Measurements from ENCODE around the gene ARHGAP10. TPM values are rescaled to one million over a fixed set of nuclear protein-coding genes. Genes with fewer than 3 reads are reported as not detected.
"Not testable (repeated sequence)": the region's sequence is repeated elsewhere in the genome, so short reads cannot be mapped to it uniquely, and the experiment has no call there.

The ARHGAP10 gene
- polyA plus RNA-seq, 1 donor from 2014 or later, result 0.20 TPM

GRCh38 chr4:147789596-147789995, 57.7 kb downstream of the ARHGAP10 start:
- H3K4me1 Mint-ChIP-seq, result peaks cover 0 to 5% (median 2%) of the 10 kb centered on the region in 3 donors
- no peaks in the 10 kb centered on the region for H3K36me3 Mint-ChIP-seq
- H3K27me3 Mint-ChIP-seq, result peaks cover 2% of the 10 kb centered on the region
- no peak overlapping the region for H3K4me3 Mint-ChIP-seq
- peak overlapping the region in 1 of 3 donors; percentile 68 for H3K27ac Mint-ChIP-seq
- no peaks in the 10 kb centered on the region for H3K9me3 Mint-ChIP-seq

GRCh38 chr4:147790412-147790811, 58.5 kb downstream of the ARHGAP10 start:
- Mint-ChIP-seq H3K4me3 (no peak overlapping the region), H3K9me3 (no peaks in the 10 kb centered on the region), H3K4me1 (peaks cover 0 to 5% (median 2%) of the 10 kb centered on the region in 3 donors), H3K27me3 (peaks cover 2% of the 10 kb centered on the region), H3K27ac (peak overlapping the region in 1 of 3 donors; percentile 68), H3K36me3 (no peaks in the 10 kb centered on the region)

DNA sequence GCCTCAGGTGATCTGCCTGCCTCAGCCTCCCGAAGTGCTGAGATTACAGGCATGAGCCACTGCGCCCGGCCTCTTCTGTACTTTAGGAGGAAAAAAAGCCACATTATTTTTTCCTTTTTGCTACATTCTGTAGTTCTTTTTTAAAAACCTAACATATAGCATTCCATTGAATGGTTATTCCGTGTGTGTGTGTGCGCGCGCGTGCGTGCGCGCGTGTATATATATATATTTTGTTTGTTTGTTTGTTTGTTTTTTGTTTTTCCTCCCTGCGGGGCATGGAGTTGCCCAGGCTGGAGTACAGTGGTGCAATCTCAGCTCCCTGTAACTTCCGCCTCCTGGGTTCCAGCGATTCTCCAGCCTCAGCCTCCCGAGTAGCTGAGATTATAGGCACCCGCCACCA, 59.5 kb downstream of the ARHGAP10 start:
- H3K4me3 Mint-ChIP-seq, result no peak overlapping the region
- no peaks in the 10 kb centered on the region for H3K27me3 Mint-ChIP-seq
- H3K4me1 Mint-ChIP-seq, result peaks cover 0 to 5% (median 2%) of the 10 kb centered on the region in 3 donors
- no peaks in the 10 kb centered on the region for H3K9me3 Mint-ChIP-seq
- no peaks in the 10 kb centered on the region for H3K36me3 Mint-ChIP-seq
- H3K27ac Mint-ChIP-seq, result no peak overlapping the region

DNA sequence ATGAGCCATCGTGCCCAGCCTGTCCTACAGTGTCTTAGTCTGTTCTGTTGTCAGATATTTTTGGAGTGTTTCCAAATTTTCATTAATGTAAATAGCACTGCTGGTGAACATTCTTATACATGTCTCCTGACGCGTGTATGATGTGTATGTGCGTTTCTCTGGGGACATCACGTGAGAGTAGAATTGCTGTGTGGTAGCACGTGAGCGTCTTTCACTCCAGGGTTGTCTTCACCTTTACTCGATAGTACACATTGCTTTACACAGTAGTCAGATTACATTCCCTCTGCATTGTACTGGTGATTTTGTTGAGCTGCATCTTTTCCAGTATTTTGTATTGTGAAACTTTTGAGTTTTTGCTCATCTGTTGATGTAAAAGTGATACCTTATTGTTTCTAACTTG, 60.0 kb downstream of the ARHGAP10 start:
- Mint-ChIP-seq H3K9me3 (no peaks in the 10 kb centered on the region), H3K36me3 (no peaks in the 10 kb centered on the region), H3K27ac (no peak overlapping the region), H3K4me1 (peaks cover 0 to 5% (median 2%) of the 10 kb centered on the region in 3 donors), H3K27me3 (no peaks in the 10 kb centered on the region), H3K4me3 (peak overlapping the region in 1 of 4 donors; percentile 8)

- Mint-ChIP-seq H3K4me3 (no peak overlapping the region), H3K36me3 (peaks cover 4% of the 10 kb centered on the region), H3K9me3 (no peaks in the 10 kb centered on the region), H3K4me1 (peaks cover 0 to 5% (median 2%) of the 10 kb centered on the region in 3 donors), H3K27ac (peak overlapping the region in 1 of 3 donors; percentile 14), H3K27me3 (no peaks in the 10 kb centered on the region)
These were observed 61.9 kb downstream of the ARHGAP10 start for GRCh38 chr4:147793569-147794313.

DNA sequence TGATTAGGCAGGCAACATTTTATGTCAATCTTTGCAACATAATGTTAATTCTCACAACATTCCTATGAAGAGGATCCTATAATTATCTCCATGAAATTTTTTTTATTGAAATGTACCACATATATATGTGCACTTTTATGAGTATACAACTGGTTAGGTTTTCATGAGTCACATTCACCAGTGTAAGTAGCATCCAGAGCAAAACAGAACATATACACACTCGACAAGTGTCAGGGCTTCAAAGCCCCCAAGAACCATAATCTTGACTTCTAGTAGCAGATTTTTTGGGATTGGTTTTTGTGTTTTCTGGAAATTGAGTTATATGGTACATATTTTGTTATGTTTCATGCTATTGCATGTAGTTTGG, 62.4 kb downstream of the ARHGAP10 start:
- Mint-ChIP-seq H3K27ac (peak overlapping the region in 1 of 3 donors; percentile 14), H3K4me3 (no peak overlapping the region), H3K36me3 (peaks cover 4% of the 10 kb centered on the region), H3K4me1 (peaks cover 0 to 5% (median 2%) of the 10 kb centered on the region in 3 donors), H3K27me3 (no peaks in the 10 kb centered on the region), H3K9me3 (no peaks in the 10 kb centered on the region)

DNA sequence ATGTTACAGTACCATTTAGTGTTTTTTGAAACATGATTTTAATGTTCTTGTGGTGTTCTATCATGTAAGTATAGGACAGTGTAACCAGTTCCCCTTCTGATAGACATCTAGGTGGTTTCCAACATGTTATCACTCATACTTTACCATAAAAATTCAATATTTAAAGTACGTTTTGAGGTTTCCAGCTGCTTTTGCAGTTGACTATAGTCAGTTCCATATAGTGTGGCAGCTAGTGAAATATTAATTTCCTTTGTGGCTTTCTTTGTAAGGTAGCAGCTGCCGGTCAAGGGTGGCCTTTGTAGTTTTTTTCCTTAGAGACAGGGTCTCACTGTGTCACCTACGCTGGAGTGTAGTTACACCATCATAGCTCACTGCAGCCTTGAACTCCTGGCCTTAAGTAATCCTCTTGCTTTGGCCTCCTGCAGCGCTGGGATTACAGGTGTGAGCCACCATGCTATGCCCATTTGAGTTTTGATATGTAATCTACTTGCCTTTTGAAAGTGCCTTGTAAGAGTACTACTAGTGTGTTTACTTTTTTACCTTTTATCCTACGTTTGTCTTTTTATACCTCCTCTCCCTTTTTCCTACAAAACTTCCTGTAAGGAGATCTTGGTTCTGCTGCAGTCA, 63.0 kb downstream of the ARHGAP10 start:
- H3K27ac Mint-ChIP-seq, result peak overlapping the region in 1 of 3 donors; percentile 84
- H3K4me1 Mint-ChIP-seq, result peaks cover 0 to 5% (median 3%) of the 10 kb centered on the region in 3 donors
- H3K36me3 Mint-ChIP-seq, result peaks cover 4% of the 10 kb centered on the region
- no peaks in the 10 kb centered on the region for H3K9me3 Mint-ChIP-seq
- H3K4me3 Mint-ChIP-seq, result no peak overlapping the region
- peaks cover 2% of the 10 kb centered on the region for H3K27me3 Mint-ChIP-seq

GRCh38 chr4:147799057-147799456, 67.2 kb downstream of the ARHGAP10 start:
- H3K9me3 Mint-ChIP-seq, H3K4me3 Mint-ChIP-seq, H3K27ac Mint-ChIP-seq, H3K27me3 Mint-ChIP-seq, H3K36me3 Mint-ChIP-seq, H3K4me1 Mint-ChIP-seq: not testable (repeated sequence)

DNA sequence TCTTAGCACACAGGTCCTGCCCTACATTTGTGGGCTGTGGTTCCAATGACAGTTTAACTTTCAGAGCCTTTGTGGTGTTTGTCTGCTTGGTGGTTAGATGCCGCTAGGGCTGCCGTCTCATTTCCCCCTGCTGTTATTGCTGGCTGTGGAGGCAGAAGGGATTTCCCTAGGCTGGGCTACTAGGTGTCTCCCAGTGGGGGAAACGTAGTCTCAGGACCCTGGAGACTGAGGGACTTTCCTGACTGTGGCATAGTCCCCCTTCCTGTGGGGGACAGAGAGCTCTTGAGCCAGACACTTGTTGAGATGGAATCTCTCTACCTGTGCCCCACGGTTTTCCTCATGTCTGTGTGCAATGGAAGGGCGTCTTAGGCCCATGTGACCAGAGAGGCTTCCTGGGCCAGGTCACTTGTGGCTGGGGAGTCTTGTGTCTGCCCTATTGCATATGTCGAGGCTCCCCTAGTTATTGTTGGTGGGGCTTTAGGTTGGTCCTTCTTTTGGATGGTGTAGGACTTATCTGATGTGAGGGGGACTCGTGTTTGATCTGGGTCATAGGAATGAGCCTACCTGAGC, 68.2 kb downstream of the ARHGAP10 start:
- Mint-ChIP-seq H3K9me3 (no peaks in the 10 kb centered on the region), H3K4me3 (no peak overlapping the region), H3K27me3 (peaks cover 7% of the 10 kb centered on the region), H3K4me1 (peaks cover 0 to 7% (median 0%) of the 10 kb centered on the region in 3 donors), H3K27ac (peak overlapping the region in 1 of 3 donors; percentile 31), H3K36me3 (peaks cover 4% of the 10 kb centered on the region)

GRCh38 chr4:147801820-147802219, 69.9 kb downstream of the ARHGAP10 start:
- H3K27me3 Mint-ChIP-seq, result peaks cover 7% of the 10 kb centered on the region
- H3K9me3 Mint-ChIP-seq, result no peaks in the 10 kb centered on the region
- peaks cover 4% of the 10 kb centered on the region for H3K36me3 Mint-ChIP-seq
- H3K4me3 Mint-ChIP-seq, result no peak overlapping the region
- no peak overlapping the region for H3K27ac Mint-ChIP-seq
- H3K4me1 Mint-ChIP-seq, result peaks cover 0 to 7% (median 0%) of the 10 kb centered on the region in 3 donors

DNA sequence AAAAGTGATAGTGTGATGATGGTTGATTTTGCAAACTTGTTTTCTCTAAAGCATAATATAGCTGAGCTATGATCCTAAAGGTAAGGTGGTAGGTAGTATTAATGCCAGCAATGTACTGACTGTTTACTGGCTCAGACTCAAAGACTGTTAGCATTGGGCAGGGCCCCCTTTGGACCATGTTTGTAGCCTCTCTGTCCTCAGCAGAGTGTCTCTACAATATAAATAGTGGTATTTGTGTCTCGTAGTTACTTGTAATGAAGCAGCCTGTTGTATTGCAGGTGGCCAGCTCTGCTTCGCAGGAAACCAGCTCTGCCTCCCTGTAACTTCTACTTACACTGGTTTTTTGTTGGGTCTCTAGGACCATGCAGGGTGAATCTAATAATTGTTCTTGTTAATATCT, 70.5 kb downstream of the ARHGAP10 start:
- Mint-ChIP-seq H3K27ac (no peak overlapping the region), H3K4me1 (peaks cover 0 to 7% (median 0%) of the 10 kb centered on the region in 3 donors), H3K4me3 (no peak overlapping the region), H3K36me3 (peaks cover 4% of the 10 kb centered on the region), H3K9me3 (no peaks in the 10 kb centered on the region), H3K27me3 (peaks cover 7% of the 10 kb centered on the region)

DNA sequence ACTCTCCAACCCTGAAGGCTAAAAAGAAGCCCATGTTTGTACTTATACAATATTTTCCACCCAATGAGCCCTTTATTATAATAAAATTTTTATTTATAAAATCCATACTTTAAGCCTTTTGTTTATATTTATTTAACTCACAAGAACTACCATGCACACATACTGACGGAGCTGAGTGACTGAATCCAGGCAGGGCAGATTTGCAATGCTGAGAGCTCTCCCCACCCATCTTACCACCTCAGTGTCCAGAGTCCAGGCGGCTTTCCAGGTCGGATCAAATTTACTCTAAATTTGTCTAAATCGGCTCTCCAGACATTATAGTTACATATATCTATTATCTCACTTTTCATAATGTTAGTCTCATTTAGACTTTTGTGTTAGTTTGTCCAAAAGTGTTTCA, 74.1 kb downstream of the ARHGAP10 start:
- Mint-ChIP-seq H3K27ac (no peak overlapping the region), H3K36me3 (no peaks in the 10 kb centered on the region), H3K4me3 (no peak overlapping the region), H3K27me3 (peaks cover 4% of the 10 kb centered on the region), H3K4me1 (no peaks in the 10 kb centered on the region), H3K9me3 (no peaks in the 10 kb centered on the region)

DNA sequence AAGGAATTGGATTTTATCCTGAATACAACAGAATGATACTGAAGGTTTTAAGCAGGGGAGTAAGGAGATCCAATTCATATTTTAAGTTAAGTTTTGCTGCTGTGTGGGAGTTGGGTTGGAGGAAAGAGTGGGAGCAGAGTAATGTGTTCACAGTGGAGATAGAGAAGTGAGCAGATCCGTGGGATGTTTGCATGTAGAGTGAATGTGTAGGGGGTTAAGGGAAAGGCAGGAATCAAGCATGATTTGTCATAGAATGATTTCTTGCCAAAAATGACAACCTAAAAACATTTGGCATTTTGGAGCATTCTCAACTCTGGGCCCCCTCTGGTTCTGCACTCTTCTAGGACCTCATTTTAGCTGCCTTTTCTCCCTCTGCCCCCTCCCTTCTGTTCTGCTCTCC, 76.6 kb downstream of the ARHGAP10 start:
- H3K4me1 Mint-ChIP-seq, result no peaks in the 10 kb centered on the region
- H3K4me3 Mint-ChIP-seq, result no peak overlapping the region
- H3K27ac Mint-ChIP-seq, result no peak overlapping the region
- no peaks in the 10 kb centered on the region for H3K36me3 Mint-ChIP-seq
- no peaks in the 10 kb centered on the region for H3K9me3 Mint-ChIP-seq
- peaks cover 2% of the 10 kb centered on the region for H3K27me3 Mint-ChIP-seq

- Mint-ChIP-seq H3K27me3 (peaks cover 2% of the 10 kb centered on the region), H3K27ac (no peak overlapping the region), H3K4me3 (no peak overlapping the region), H3K4me1 (no peaks in the 10 kb centered on the region), H3K9me3 (no peaks in the 10 kb centered on the region), H3K36me3 (no peaks in the 10 kb centered on the region)
These were observed 77.3 kb downstream of the ARHGAP10 start for GRCh38 chr4:147809211-147809610.

GRCh38 chr4:147811878-147812277, 80.0 kb downstream of the ARHGAP10 start:
- H3K27ac Mint-ChIP-seq, result no peak overlapping the region
- no peaks in the 10 kb centered on the region for H3K9me3 Mint-ChIP-seq
- H3K4me1 Mint-ChIP-seq, result no peaks in the 10 kb centered on the region
- H3K4me3 Mint-ChIP-seq, result no peak overlapping the region
- H3K27me3 Mint-ChIP-seq, result peaks cover 2% of the 10 kb centered on the region
- no peaks in the 10 kb centered on the region for H3K36me3 Mint-ChIP-seq
